HepG2 (cell line): ENCODE measurements around the gene TMEM63B.
A peak's percentile ranks its signal among the peaks of the same experiment; 100 is the strongest.

Experiments
- CHD2 ChIP-seq: IDR thresholded peaks from 2 replicates; pipeline ENCODE4 v1.6.1; 2011; ENCODE audit warnings: low read depth, low read length, improper control_type of control experiment
- CREB1 ChIP-seq, 2 experiments: fragments of 450-650 bp in 1 of 2; IDR thresholded peaks; 2 replicates each; pipeline ENCODE4 v1.6.1; 2016 to 2017; ENCODE audit warnings: control low read depth in 1 of 2, mild to moderate bottlenecking in 1 of 2, missing compliant biosample characterization in 1 of 2, missing genetic modification characterization in 1 of 2
- CTCF ChIP-seq: sonication (generic); formaldehyde crosslinking; IDR thresholded peaks from 2 replicates; pipeline ENCODE4 v1.5.0; 2020; ENCODE audit warnings: mild to moderate bottlenecking, missing genetic modification reagents, moderate library complexity
- EZH2 ChIP-seq: conservative IDR thresholded peaks from 2 replicates; pipeline ENCODE4 v1.6.1; 2012; ENCODE audit warnings: mild to moderate bottlenecking, low read depth, low read length, moderate library complexity
- FOSL2 ChIP-seq: sonication (generic); formaldehyde crosslinking; IDR thresholded peaks from 2 replicates; pipeline ENCODE4 v1.4.0; 2020; ENCODE audit warnings: missing genetic modification reagents
- GTF3A ChIP-seq: sonication (generic); formaldehyde crosslinking; conservative IDR thresholded peaks from 2 replicates; pipeline ENCODE4 v1.4.0; 2020; ENCODE audit warnings: mild to moderate bottlenecking, missing genetic modification reagents
- JUNB ChIP-seq: sonication (generic); formaldehyde crosslinking; IDR thresholded peaks from 2 replicates; pipeline ENCODE4 v1.8.0; 2022; ENCODE audit warnings: missing genetic modification reagents, mild to moderate bottlenecking, borderline replicate concordance
- MXD1 ChIP-seq: sonication (generic); formaldehyde crosslinking; IDR thresholded peaks from 2 replicates; pipeline ENCODE4 v1.4.0; 2020; ENCODE audit warnings: mild to moderate bottlenecking, missing genetic modification reagents
- MXI1 ChIP-seq: IDR thresholded peaks from 3 replicates; pipeline ENCODE4 v1.6.1; 2012; ENCODE audit warnings: low read depth, low read length, inconsistent platforms, borderline replicate concordance
- MYC ChIP-seq: sonication (generic); formaldehyde crosslinking; IDR thresholded peaks from 2 replicates; pipeline ENCODE4 v1.9.0; 2021; ENCODE audit warnings: missing genetic modification reagents, borderline replicate concordance
- TAF1 ChIP-seq: sonication (generic); formaldehyde crosslinking; IDR thresholded peaks from 2 replicates; pipeline ENCODE4 v1.4.0; 2020; ENCODE audit warnings: missing genetic modification reagents
- ZNF800 ChIP-seq: sonication (generic); formaldehyde crosslinking; IDR thresholded peaks from 2 replicates; pipeline ENCODE4 v1.4.0; 2020; ENCODE audit warnings: missing genetic modification reagents

- TF ChIP-seq TAF1 (CRISPR knock-in tag), result no peak
- peak; percentile 8; the same call in 1 of the 2 replicates for TF ChIP-seq CTCF (CRISPR knock-in tag)
- TF ChIP-seq MYC (CRISPR knock-in tag), result no peak
- TF ChIP-seq EZH2, result no peak
- no peak for TF ChIP-seq GTF3A
- no peak for TF ChIP-seq MXI1
- no peak for TF ChIP-seq CREB1 (IDR thresholded peaks at IDR 0.05)
- TF ChIP-seq CREB1 (CRISPR knock-in tag; IDR thresholded peaks at IDR 0.05), result no peak
- TF ChIP-seq CHD2, result no peak
- TF ChIP-seq FOSL2 (CRISPR knock-in tag), result no peak
- no peak for TF ChIP-seq MXD1 (CRISPR knock-in tag)
- TF ChIP-seq ZNF800 (CRISPR knock-in tag), result no peak
- no peak for TF ChIP-seq JUNB (CRISPR knock-in tag)
Measured at GRCh38 chr6:44086931-44087574, 40.3 kb upstream of the TMEM63B start.
